WERI-Rb-1 (cell line): ENCODE data around the gene SFI1.
"Not testable (repeated sequence)": the region's sequence is repeated elsewhere in the genome, so short reads cannot be mapped to it uniquely, and the experiment has no call there.

Source experiments
- DNase-seq: peaks from one replicate; pipeline ENCODE4 v3.0.0-alpha.2; 2020
- H3K27ac ChIP-seq: fragments of 250-450 bp; sonication (Bioruptor Pico); 2 replicates; pipeline ENCODE4 v1.5.1; 2020; ENCODE audit warnings: mild to moderate bottlenecking, moderate library complexity
- H3K27me3 ChIP-seq: fragments of 250-450 bp; sonication (Bioruptor Pico); 2 replicates; pipeline ENCODE4 v1.5.1; 2021; ENCODE audit warnings: mild to moderate bottlenecking, low read depth, moderate library complexity; ENCODE audit not compliant: insufficient read depth, severe bottlenecking
- H3K36me3 ChIP-seq: fragments of 250-450 bp; sonication (Bioruptor Pico); 2 replicates; pipeline ENCODE4 v1.5.1; 2020; ENCODE audit warnings: mild to moderate bottlenecking, moderate library complexity
- H3K4me3 ChIP-seq: 2 replicates; pipeline ENCODE4 v1.5.1; 2011; ENCODE audit warnings: low read depth, mild to moderate bottlenecking, control low read depth, low read length
- H3K9me3 ChIP-seq: fragments of 250-450 bp; sonication (Bioruptor Pico); 2 replicates; pipeline ENCODE4 v1.5.1; 2021; ENCODE audit warnings: mild to moderate bottlenecking, moderate library complexity; ENCODE audit not compliant: severe bottlenecking
- TF ChIP-seq, protein P1 (sequence below): IDR thresholded peaks from 2 replicates; pipeline ENCODE4 v1.5.1; 2011; ENCODE audit warnings: low read depth, mild to moderate bottlenecking, control low read depth, inconsistent platforms, low read length

The SFI1 gene

GRCh38 chr22:31532060-31532459, 35.7 kb downstream of the SFI1 start:
- Histone ChIP-seq H3K27me3 (no peaks in the 10 kb centered on the region), H3K9me3 (no peaks in the 10 kb centered on the region), H3K36me3 (peaks cover 14% of the 10 kb centered on the region), H3K27ac (no peak overlapping the region), H3K4me3 (no peak overlapping the region)
- TF ChIP-seq, protein P1, sequence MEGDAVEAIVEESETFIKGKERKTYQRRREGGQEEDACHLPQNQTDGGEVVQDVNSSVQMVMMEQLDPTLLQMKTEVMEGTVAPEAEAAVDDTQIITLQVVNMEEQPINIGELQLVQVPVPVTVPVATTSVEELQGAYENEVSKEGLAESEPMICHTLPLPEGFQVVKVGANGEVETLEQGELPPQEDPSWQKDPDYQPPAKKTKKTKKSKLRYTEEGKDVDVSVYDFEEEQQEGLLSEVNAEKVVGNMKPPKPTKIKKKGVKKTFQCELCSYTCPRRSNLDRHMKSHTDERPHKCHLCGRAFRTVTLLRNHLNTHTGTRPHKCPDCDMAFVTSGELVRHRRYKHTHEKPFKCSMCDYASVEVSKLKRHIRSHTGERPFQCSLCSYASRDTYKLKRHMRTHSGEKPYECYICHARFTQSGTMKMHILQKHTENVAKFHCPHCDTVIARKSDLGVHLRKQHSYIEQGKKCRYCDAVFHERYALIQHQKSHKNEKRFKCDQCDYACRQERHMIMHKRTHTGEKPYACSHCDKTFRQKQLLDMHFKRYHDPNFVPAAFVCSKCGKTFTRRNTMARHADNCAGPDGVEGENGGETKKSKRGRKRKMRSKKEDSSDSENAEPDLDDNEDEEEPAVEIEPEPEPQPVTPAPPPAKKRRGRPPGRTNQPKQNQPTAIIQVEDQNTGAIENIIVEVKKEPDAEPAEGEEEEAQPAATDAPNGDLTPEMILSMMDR = no peak
- DNase-seq = no peak

DNA sequence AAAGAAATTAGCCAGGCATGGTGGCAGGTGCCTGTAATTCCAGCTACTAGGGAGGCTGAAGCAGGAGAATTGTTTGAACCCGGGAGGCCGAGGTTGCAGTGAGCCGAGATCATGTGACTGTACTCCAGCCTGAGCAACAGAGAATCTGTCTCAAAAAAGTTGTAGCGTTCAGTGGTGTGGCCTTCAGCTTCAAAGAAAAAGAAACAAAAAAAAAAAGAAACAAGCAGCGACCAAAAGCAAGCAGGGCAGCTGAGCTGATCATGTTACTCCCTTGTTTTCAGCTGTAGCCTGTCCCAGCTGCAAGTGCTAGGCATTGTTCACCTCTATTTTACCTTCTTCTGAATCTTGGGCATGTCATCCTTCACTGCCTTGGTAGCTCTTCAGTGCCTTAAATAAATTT, 37.0 kb downstream of the SFI1 start:
- no peak overlapping the region for H3K4me3 ChIP-seq
- H3K27me3 ChIP-seq = no peaks in the 10 kb centered on the region
- peaks cover 13% of the 10 kb centered on the region for H3K36me3 ChIP-seq
- no peak for DNase-seq
- H3K9me3 ChIP-seq = no peaks in the 10 kb centered on the region
- H3K27ac ChIP-seq = no peak overlapping the region
- TF ChIP-seq, protein P1 = no peak

- H3K27me3 ChIP-seq = no peaks in the 10 kb centered on the region
- TF ChIP-seq, protein P1 = no peak
- H3K36me3 ChIP-seq = no peaks in the 10 kb centered on the region; the same call in 1 of the 2 replicates
- no peak overlapping the region for H3K27ac ChIP-seq
- H3K9me3 ChIP-seq = no peaks in the 10 kb centered on the region
- H3K4me3 ChIP-seq = no peak overlapping the region
- no peak for DNase-seq
These were observed 40.7 kb downstream of the SFI1 start for GRCh38 chr22:31537019-31537535.

DNA sequence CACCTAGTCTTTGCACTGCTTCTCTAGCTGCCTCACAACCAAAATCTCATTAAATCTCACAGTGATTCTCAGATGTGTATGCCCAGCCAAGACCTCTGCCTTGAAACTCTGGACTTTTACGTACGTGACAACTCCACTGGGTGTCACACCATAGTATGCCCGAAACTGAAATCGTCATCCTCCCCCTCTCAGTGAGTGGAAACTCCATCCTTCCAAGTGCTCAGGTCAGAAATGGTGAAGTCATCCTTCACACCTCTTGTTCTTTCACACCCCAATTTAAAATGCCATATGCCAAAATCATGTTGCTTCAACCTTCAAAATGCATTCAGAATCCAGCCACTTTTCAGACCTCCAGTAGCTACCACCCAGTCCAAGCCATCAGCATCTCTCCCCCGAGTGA, 42.5 kb downstream of the SFI1 start:
- DNase-seq = no peak
- H3K27ac ChIP-seq = no peak overlapping the region
- no peaks in the 10 kb centered on the region for H3K27me3 ChIP-seq
- H3K36me3 ChIP-seq = no peaks in the 10 kb centered on the region; the same call in 1 of the 2 replicates
- H3K4me3 ChIP-seq = no peak overlapping the region
- TF ChIP-seq, protein P1 = no peak
- no peaks in the 10 kb centered on the region for H3K9me3 ChIP-seq

DNA sequence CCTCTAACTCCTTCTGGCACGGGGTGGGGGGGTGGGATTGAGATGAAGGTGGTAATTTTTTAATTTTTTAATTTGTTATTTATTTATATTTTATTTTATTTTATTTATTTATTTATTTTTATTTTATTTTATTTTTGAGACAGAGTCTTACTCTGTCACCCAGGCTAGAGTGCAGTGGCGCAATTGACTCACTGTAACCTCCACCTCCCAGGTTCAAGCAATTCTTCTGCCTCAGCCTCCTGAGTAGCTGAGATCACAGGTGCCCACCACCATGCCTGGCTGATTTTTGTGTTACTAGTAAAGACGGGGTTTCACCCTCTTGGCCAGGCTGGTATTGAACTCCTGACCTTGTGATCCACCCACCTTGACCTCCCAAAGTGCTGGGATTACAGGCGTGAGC, 43.8 kb downstream of the SFI1 start:
- not testable (repeated sequence) for DNase-seq, H3K9me3 ChIP-seq, H3K27me3 ChIP-seq, H3K36me3 ChIP-seq, H3K4me3 ChIP-seq, H3K27ac ChIP-seq

DNA sequence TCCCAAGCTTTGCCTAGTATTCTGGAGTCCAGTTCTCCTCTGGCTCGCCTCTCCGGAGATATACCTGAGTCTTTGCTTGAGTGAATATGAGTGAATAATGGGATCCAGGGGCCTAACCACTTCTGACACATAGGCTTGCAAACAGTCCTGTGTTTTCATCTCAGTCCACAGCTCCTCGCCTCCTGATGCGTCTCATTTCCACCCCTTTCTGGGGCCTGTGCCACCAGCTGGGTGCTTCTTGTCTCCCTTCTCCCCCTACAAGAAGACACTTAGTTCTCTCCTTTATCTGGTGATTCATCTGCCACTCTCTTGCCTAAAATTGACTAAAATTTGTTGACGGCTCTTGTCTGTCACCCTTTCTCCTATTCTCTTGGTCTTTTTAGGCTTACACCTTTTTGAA, 44.6 kb downstream of the SFI1 start:
- no peak for DNase-seq
- no peaks in the 10 kb centered on the region for H3K27me3 ChIP-seq
- H3K4me3 ChIP-seq = no peak overlapping the region
- no peak overlapping the region for H3K27ac ChIP-seq
- TF ChIP-seq, protein P1 = no peak
- H3K36me3 ChIP-seq = peaks cover under 1% of the 10 kb centered on the region; the same call in 1 of the 2 replicates
- no peaks in the 10 kb centered on the region for H3K9me3 ChIP-seq
